Endothelial cell of umbilical vein (primary cell): ENCODE results near the gene MYOD1. TPM values are rescaled to one million over a fixed set of nuclear protein-coding genes. Genes with fewer than 3 reads are reported as not detected.

Source experiments
- BruUV-seq: library from RNA; stranded (reverse); fragments of 400-500 nt; replicated peaks from 2 replicates; lab custom pipeline; 2021; lab: Mats Ljungman, UMichigan
- CTCF ChIA-PET: fragments of 300-600, 350-600 bp; sonication (Branson Sonifier 250); formaldehyde crosslinking; loops from one replicate; lab custom pipeline; 2021; ENCODE audit warnings: antibody characterized with exemption, inconsistent platforms; lab: Charles Lee
- POLR2A ChIA-PET: fragments of 300-600, 350-600 bp; sonication (Branson Sonifier 250); formaldehyde crosslinking; loops from one replicate; lab custom pipeline; 2021; ENCODE audit warnings: antibody characterized with exemption, inconsistent platforms; lab: Charles Lee
- DNase-seq: peaks from one replicate; pipeline ENCODE4 v3.0.0-alpha.2; 2011; ENCODE audit warnings: low read depth, low spot score
- FAIRE-seq: peaks from 2 replicates; lab custom pipeline; 2011; peaks lifted over from hg19 to GRCh38; lab: Jason Lieb, UNC
- H2AFZ ChIP-seq: 2 replicates; pipeline ENCODE4 v1.6.0; 2012; ENCODE audit warnings: low read depth, low read length, control low read depth, inconsistent platforms
- H3K27ac ChIP-seq: 2 replicates; pipeline ENCODE4 v1.5.1; 2011; ENCODE audit warnings: low read depth, mild to moderate bottlenecking, control low read depth, low read length, moderate library complexity; ENCODE audit not compliant: insufficient read depth
- H3K27me3 ChIP-seq, 2 experiments: 2 replicates each; pipeline versions ENCODE4 v1.6.0 to v1.6.1; 2011; ENCODE audit warnings: low read length in 2 of 2, mixed read lengths in 1 of 2; ENCODE audit not compliant: control insufficient read depth in 2 of 2, insufficient read depth in 2 of 2
- H3K36me3 ChIP-seq, 2 experiments: 2 replicates in 1 of 2; 3 replicates in 1 of 2; pipeline ENCODE4 v1.5.1; 2011; ENCODE audit warnings: low read length in 2 of 2, mild to moderate bottlenecking in 1 of 2, moderate library complexity in 1 of 2; ENCODE audit not compliant: control insufficient read depth in 2 of 2, insufficient read depth in 2 of 2; ENCODE audit errors: extremely low read depth in 1 of 2
- H3K4me1 ChIP-seq: 3 replicates; pipeline ENCODE4 v1.5.1; 2011; ENCODE audit warnings: mild to moderate bottlenecking, low read length; ENCODE audit not compliant: control insufficient read depth, insufficient read depth; ENCODE audit errors: extremely low read depth
- H3K4me2 ChIP-seq: 2 replicates; pipeline ENCODE4 v1.6.1; 2011; ENCODE audit warnings: low read length, control low read depth, mixed read lengths; ENCODE audit not compliant: insufficient read depth
- H3K4me3 ChIP-seq, 3 experiments: fragments of 200-600 bp in 1 of 3; sonication (generic), shearing (Covaris generic) in 1 of 3; replicated peaks in 1 of 3; 2 replicates each; pipeline ENCODE4 v1.5.1; 2011 to 2016; ENCODE audit warnings: control low read depth in 3 of 3, low read length in 3 of 3, mild to moderate bottlenecking in 2 of 3, inconsistent platforms in 1 of 3, low read depth in 1 of 3, moderate library complexity in 1 of 3; ENCODE audit not compliant: insufficient read depth in 1 of 3
- H3K79me2 ChIP-seq: 2 replicates; pipeline ENCODE4 v1.6.0; 2012; ENCODE audit warnings: low read length, inconsistent platforms; ENCODE audit not compliant: control insufficient read depth, insufficient read depth
- H3K9ac ChIP-seq: replicated peaks from 2 replicates; pipeline ENCODE3; 2011; ENCODE audit warnings: low read length, control low read depth; ENCODE audit not compliant: insufficient read depth; ENCODE audit errors: extremely low read depth
- H3K9me1 ChIP-seq: replicated peaks from 3 replicates; pipeline ENCODE4 v1.6.0; 2011; ENCODE audit warnings: mild to moderate bottlenecking, low read length; ENCODE audit not compliant: control insufficient read depth, insufficient read depth; ENCODE audit errors: extremely low read depth
- H3K9me3 ChIP-seq: replicated peaks from 2 replicates; pipeline ENCODE4 v1.5.1; 2012; ENCODE audit warnings: low read length, inconsistent platforms; ENCODE audit not compliant: control insufficient read depth, insufficient read depth
- H4K20me1 ChIP-seq: replicated peaks from 2 replicates; pipeline ENCODE3; 2011; ENCODE audit warnings: mild to moderate bottlenecking, low read length; ENCODE audit not compliant: control insufficient read depth, insufficient read depth; ENCODE audit errors: extremely low read depth
- FOS ChIP-seq: IDR thresholded peaks from 2 replicates; pipeline ENCODE4 v1.6.1; 2011; ENCODE audit warnings: mild to moderate bottlenecking, low read length, moderate library complexity, borderline replicate concordance; ENCODE audit not compliant: insufficient read depth
- JUN ChIP-seq: IDR thresholded peaks from 2 replicates; pipeline ENCODE4 v1.6.1; 2011; ENCODE audit warnings: borderline replicate concordance, low read depth; ENCODE audit not compliant: insufficient read length, insufficient read depth
- MYC ChIP-seq: IDR thresholded peaks from one replicate; pipeline ENCODE4 v1.6.1; 2011; ENCODE audit warnings: mild to moderate bottlenecking, low read depth, low read length
- dilution Hi-C: fragments of 300-500 bp; cut with MboI; formaldehyde crosslinking; loops from one replicate; pipeline ENCODE4 v1.15.0; 2019; ENCODE audit warnings: low sequenced_read_pairs; ENCODE audit not compliant: extremely low pct_ligation_motif_present
- intact Hi-C: fragments of 100-400 bp; cut with micrococcal nuclease; formaldehyde crosslinking; loops from one replicate; pipeline ENCODE4 v1.10.0; 2022
- polyA plus RNA-seq, 4 experiments: library from polyadenylated mRNA; depleted of rRNA in 3 of 4; stranded (reverse) in 3 of 4; unstranded in 1 of 4; fragments of >200 nt; gene quantifications; 2 replicates each; pipeline versions ENCODE4 v1.2.1 to v1.2.3, GENCODE V29; 2011 to 2012; ENCODE audit warnings: missing spikeins in 1 of 4
- total RNA-seq: library from RNA; stranded (reverse); gene quantifications from 2 replicates; pipeline ENCODE4 v1.2.3, GENCODE V29; 2021

Gene MYOD1
- total and polyA plus RNA-seq, 2 donors (not counting 3 experiments of a cell fraction or from before 2014, with no cell fraction given), result not detected

DNA sequence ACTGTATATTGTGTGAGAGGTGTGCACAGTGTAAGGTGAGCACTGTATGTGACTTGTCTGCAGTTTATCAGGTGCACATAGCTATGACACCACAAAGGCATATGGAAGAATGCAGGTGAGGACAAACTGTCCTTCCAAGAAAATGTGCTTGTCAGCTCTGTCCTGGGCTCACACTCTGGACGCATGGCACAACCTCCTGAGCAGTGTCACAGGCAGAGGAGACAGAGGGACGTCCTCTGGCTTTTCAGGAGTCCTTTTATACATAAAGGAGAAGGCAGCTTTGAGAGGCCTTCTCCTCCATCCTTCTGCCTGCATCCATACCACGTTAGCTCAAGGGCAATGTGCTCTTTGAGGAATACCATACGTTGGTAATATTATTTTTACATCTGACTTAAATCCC, 7.5 kb upstream of the MYOD1 start:
- H3K27ac ChIP-seq, result no peak overlapping the region
- no peaks in the 10 kb centered on the region for H3K9me3 ChIP-seq
- no peak overlapping the region for H2AFZ ChIP-seq
- no peak overlapping the region for H3K4me2 ChIP-seq
- ChIA-PET POLR2A (no interaction called here), CTCF (interaction anchor here (1.0 to 2.6 kb wide), 4 partner anchors 19 to 267 kb away, joined by 3 to 13 read pairs (median 6); no protein-coding TSS in a partner anchor)
- H3K36me3 ChIP-seq, result no peaks in the 10 kb centered on the region
- H3K27me3 ChIP-seq, result peaks cover 7 to 21% of the 10 kb centered on the region in 2 experiments
- H3K79me2 ChIP-seq, result no peaks in the 10 kb centered on the region
- intact Hi-C loops (no loop called here), dilution Hi-C loops (no loop called here)
- no TSS peak for BruUV-seq
- no peak overlapping the region for H3K4me3 ChIP-seq
- H3K9ac ChIP-seq, result no peak overlapping the region
- no peaks in the 10 kb centered on the region for H4K20me1 ChIP-seq
- FAIRE-seq (no peak), DNase-seq (no peak)
- TF ChIP-seq JUN (no peak), FOS (no peak)
- H3K9me1 ChIP-seq, result no peaks in the 10 kb centered on the region
- H3K4me1 ChIP-seq, result no peaks in the 10 kb centered on the region

DNA sequence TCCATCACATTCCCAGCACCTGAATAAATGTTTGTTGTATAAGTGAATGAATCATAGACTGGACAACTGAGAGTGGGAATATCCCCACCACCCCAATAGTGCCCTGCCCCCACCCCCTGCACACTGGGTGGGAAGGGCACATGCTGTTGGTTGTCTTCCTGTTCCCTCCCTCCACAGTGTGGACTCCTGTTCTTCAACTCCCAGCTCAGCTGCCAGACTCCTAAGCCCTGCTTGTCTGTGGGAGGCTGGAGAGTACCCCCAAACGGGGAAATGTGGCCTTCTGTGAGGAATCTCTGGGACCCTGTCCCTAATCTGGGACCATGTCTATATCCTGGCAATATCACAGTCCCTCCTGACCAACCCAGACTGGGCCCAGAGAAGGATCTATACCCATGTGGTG, 5.5 kb upstream of the MYOD1 start:
- Histone ChIP-seq H3K36me3 (no peaks in the 10 kb centered on the region), H4K20me1 (no peaks in the 10 kb centered on the region), H3K27ac (no peak overlapping the region), H3K79me2 (no peaks in the 10 kb centered on the region), H3K27me3 (peaks cover 25 to 41% of the 10 kb centered on the region in 2 experiments), H2AFZ (no peak overlapping the region), H3K9ac (no peak overlapping the region), H3K4me2 (no peak overlapping the region), H3K4me1 (no peaks in the 10 kb centered on the region), H3K4me3 (no peak overlapping the region), H3K9me3 (no peaks in the 10 kb centered on the region), H3K9me1 (no peaks in the 10 kb centered on the region)
- no peak for FAIRE-seq
- CTCF ChIA-PET, result interaction anchor here (2.6 kb wide), 1 partner anchor 115 kb away, joined by 8 read pairs; no protein-coding TSS in a partner anchor
- dilution Hi-C loops, result no loop called here
- intact Hi-C loops, result no loop called here
- DNase-seq, result no peak
- no peak for TF ChIP-seq MYC
- BruUV-seq, result no TSS peak
- POLR2A ChIA-PET, result no interaction called here
